SU-DHL-6 (cell line): ENCODE data around the gene SH3GL2.

ENCODE experiments used
- H2AFZ ChIP-seq: fragments of 200-600 bp; sonication (generic); 2 replicates; pipeline ENCODE4 v1.6.1; 2014; ENCODE audit warnings: low read depth, mild to moderate bottlenecking, moderate library complexity, mixed read lengths, antibody characterized with exemption, low read length; ENCODE audit not compliant: severe bottlenecking
- H3F3A ChIP-seq: fragments of 200-600 bp; shearing (Covaris generic); 2 replicates; pipeline ENCODE4 v1.6.0; 2016; ENCODE audit warnings: antibody characterized with exemption, mild to moderate bottlenecking; ENCODE audit not compliant: insufficient read depth
- H3K27ac ChIP-seq: fragments of 200-600 bp; sonication (generic); 2 replicates; pipeline ENCODE4 v1.5.1; 2016; ENCODE audit warnings: low read depth, mild to moderate bottlenecking, low read length, moderate library complexity, mixed read lengths
- H3K27me3 ChIP-seq: fragments of 200-600 bp; sonication (generic), shearing (Covaris generic); 2 replicates; pipeline ENCODE4 v1.6.0; 2014; ENCODE audit warnings: mild to moderate bottlenecking, low read length
- H3K36me3 ChIP-seq: fragments of 200-600 bp; sonication (generic); 2 replicates; pipeline ENCODE4 v1.6.1; 2014; ENCODE audit warnings: mild to moderate bottlenecking, low read length, mixed read lengths
- H3K4me2 ChIP-seq: fragments of 300-600, 200-600 bp; shearing (Covaris generic), sonication (generic); 2 replicates; pipeline ENCODE4 v1.6.0; 2014; ENCODE audit warnings: low read length, low read depth, mild to moderate bottlenecking; ENCODE audit not compliant: poor library complexity, severe bottlenecking
- H3K4me3 ChIP-seq: fragments of 200-600 bp; sonication (generic); 2 replicates; pipeline ENCODE4 v1.5.1; 2014; ENCODE audit warnings: antibody characterized with exemption, low read length, mild to moderate bottlenecking, mixed read lengths; ENCODE audit not compliant: insufficient read depth, poor library complexity, severe bottlenecking
- H3K79me2 ChIP-seq: fragments of 200-600 bp; sonication (generic); 2 replicates; pipeline ENCODE4 v1.6.1; 2014; ENCODE audit warnings: mild to moderate bottlenecking, low read length, moderate library complexity; ENCODE audit not compliant: insufficient read depth
- H3K9ac ChIP-seq: fragments of 200-600 bp; sonication (generic); 2 replicates; pipeline ENCODE4 v1.7.0; 2014; ENCODE audit warnings: mild to moderate bottlenecking, low read length
- H3K9me2 ChIP-seq: fragments of 200-600 bp; sonication (generic); replicated peaks from 2 replicates; pipeline ENCODE4 v1.6.1; 2014; ENCODE audit warnings: low read length; ENCODE audit not compliant: insufficient read depth
- H3K9me3 ChIP-seq: fragments of 200-600 bp; sonication (generic); 2 replicates; pipeline ENCODE4 v1.6.1; 2014; ENCODE audit warnings: low read length, mixed read lengths; ENCODE audit not compliant: insufficient read depth
- H4K20me1 ChIP-seq: fragments of 200-600 bp; sonication (generic); 2 replicates; pipeline ENCODE4 v1.6.1; 2014; ENCODE audit warnings: low read depth, mild to moderate bottlenecking, antibody characterized with exemption, low read length, moderate library complexity, mixed read lengths
- EZH2phosphoT487 ChIP-seq: fragments of 200-600 bp; sonication (generic), shearing (Covaris generic); conservative IDR thresholded peaks from 2 replicates; pipeline ENCODE4 v1.6.1; 2018; ENCODE audit warnings: mild to moderate bottlenecking, antibody characterized with exemption, low read length, moderate library complexity, mixed read lengths
- TF ChIP-seq, protein P1 (sequence below): fragments of 200-600 bp; sonication (generic); IDR thresholded peaks from one replicate; pipeline ENCODE4 v1.5.1; 2017; ENCODE audit warnings: antibody characterized with exemption, mild to moderate bottlenecking, low read length, moderate library complexity; ENCODE audit not compliant: insufficient read depth, poor library complexity, severe bottlenecking

The SH3GL2 gene

DNA sequence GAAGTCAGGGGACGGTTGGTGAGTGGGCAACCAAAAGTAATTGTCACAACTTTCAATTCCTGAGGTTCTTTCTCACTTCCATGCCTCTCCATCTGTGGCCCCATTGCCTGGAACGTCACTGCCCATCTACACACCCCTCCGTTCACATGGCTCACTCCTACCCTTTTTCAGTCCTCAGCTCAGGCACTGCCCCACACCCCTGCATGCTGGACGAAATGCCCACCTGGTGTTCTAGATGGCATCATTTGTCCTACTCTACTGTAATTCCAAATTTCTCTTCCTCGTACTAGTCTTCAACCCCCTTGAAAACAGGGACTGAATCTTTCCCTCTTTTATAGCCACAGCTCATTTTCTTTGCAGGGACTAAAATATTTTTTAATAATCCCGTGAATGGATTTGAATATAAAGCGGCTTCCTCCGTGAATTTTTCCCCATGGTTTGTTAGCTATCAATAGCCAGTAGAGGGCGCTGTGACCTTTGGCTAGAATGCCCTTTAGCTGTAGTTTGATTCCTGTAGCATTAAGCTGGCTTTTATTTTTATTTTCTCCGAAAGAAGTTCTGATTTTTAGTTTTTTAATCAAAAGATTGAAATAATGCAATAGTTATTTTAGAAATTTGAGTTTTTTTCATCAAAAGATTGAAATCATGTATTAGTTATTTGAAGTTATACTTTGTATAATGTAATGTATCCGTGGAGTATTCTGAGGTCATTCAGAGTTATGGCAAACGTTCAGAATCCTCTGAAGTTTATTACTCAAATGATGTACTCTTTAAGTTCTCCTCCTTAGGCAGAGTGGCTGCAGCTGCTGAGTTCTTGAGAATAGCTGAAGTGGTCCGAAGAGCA is 232.1 kb downstream of the SH3GL2 start:
- no peaks in the 10 kb centered on the region for H3F3A ChIP-seq

DNA sequence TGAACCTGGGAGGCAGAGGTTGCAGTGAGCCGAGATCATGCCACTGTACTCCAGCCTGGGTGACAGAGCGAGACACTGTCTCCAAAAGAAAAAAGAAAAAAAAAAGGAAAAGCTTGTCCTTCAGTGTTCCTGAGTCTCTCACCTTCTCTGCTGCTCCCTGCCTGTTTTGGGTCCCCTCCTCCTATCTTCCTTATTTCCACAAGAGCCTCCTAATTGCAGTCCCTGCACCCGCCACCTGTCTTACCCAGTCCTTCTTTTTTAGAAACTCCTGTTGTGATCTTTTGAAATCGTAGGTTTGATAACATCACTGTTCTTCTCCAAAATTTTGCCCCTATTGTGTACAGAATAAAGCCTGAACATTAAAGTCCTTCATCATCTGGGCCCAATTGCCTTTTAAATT is 234.9 kb downstream of the SH3GL2 start:
- H3F3A ChIP-seq: no peaks in the 10 kb centered on the region
- no peak overlapping the region for H3K9ac ChIP-seq
- no peaks in the 10 kb centered on the region for H3K36me3 ChIP-seq
- H2AFZ ChIP-seq: no peak overlapping the region
- H3K9me3 ChIP-seq: no peaks in the 10 kb centered on the region
- H3K27ac ChIP-seq: no peak overlapping the region
- TF ChIP-seq EZH2phosphoT487: no peak
- TF ChIP-seq, protein P1, sequence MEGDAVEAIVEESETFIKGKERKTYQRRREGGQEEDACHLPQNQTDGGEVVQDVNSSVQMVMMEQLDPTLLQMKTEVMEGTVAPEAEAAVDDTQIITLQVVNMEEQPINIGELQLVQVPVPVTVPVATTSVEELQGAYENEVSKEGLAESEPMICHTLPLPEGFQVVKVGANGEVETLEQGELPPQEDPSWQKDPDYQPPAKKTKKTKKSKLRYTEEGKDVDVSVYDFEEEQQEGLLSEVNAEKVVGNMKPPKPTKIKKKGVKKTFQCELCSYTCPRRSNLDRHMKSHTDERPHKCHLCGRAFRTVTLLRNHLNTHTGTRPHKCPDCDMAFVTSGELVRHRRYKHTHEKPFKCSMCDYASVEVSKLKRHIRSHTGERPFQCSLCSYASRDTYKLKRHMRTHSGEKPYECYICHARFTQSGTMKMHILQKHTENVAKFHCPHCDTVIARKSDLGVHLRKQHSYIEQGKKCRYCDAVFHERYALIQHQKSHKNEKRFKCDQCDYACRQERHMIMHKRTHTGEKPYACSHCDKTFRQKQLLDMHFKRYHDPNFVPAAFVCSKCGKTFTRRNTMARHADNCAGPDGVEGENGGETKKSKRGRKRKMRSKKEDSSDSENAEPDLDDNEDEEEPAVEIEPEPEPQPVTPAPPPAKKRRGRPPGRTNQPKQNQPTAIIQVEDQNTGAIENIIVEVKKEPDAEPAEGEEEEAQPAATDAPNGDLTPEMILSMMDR: no peak
- H3K27me3 ChIP-seq: no peaks in the 10 kb centered on the region
- no peak overlapping the region for H3K4me3 ChIP-seq
- no peaks in the 10 kb centered on the region for H3K79me2 ChIP-seq
- no peak overlapping the region for H3K4me2 ChIP-seq
- H3K9me2 ChIP-seq: no peaks in the 10 kb centered on the region
- no peaks in the 10 kb centered on the region for H4K20me1 ChIP-seq

More for the DNA sequence above, 232.1 kb downstream of the SH3GL2 start:
- no peaks in the 10 kb centered on the region for H4K20me1 ChIP-seq
- H3K9ac ChIP-seq: no peak overlapping the region
- H3K4me2 ChIP-seq: no peak overlapping the region
- no peaks in the 10 kb centered on the region for H3K9me3 ChIP-seq
- H3K27me3 ChIP-seq: no peaks in the 10 kb centered on the region
- no peak overlapping the region for H3K27ac ChIP-seq
- H3K4me3 ChIP-seq: no peak overlapping the region
- H3K9me2 ChIP-seq: no peaks in the 10 kb centered on the region
- H3K79me2 ChIP-seq: no peaks in the 10 kb centered on the region
- H3K36me3 ChIP-seq: no peaks in the 10 kb centered on the region
- H2AFZ ChIP-seq: no peak overlapping the region
- TF ChIP-seq, protein P1: peak; percentile 86
- TF ChIP-seq EZH2phosphoT487: no peak

DNA sequence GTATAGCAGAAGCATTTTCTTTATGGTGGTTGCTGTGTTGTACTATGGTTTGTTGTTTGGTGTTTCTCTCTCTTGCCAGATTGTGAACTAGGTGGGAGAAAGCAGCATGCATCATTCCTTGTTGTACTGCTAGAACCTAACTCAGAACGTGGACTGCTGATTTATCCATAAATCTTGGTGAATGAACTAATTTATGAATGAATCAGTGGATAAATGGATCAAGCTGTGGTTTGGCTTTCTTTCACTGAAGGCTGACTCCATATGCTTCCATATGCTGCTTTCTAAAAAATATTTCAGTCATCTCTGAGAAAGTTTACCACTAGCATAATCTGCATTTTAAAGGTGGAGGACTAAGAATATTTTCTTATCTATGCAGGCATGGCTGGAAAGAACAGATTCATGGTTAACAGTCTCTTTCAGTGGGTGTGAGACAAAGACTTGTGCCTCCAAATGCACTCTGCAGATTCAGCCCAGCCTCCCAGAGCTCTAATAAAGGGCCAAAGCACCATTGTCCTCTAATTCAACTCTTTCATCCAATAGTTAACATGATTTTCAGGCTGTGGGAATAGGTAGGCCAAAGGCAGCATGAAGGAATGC is 237.7 kb downstream of the SH3GL2 start:
- Histone ChIP-seq H3K27ac (no peak overlapping the region), H3F3A (no peaks in the 10 kb centered on the region), H3K79me2 (no peaks in the 10 kb centered on the region), H3K27me3 (no peaks in the 10 kb centered on the region), H4K20me1 (no peaks in the 10 kb centered on the region), H3K4me2 (no peak overlapping the region), H3K9me3 (no peaks in the 10 kb centered on the region), H3K4me3 (no peak overlapping the region), H2AFZ (no peak overlapping the region), H3K9ac (no peak overlapping the region), H3K36me3 (no peaks in the 10 kb centered on the region), H3K9me2 (no peaks in the 10 kb centered on the region)
- no peak for TF ChIP-seq EZH2phosphoT487
- TF ChIP-seq, protein P1: no peak
